Fibroblast of lung (primary cell): ENCODE data around the gene NME2. TPM values are rescaled to one million over a fixed set of nuclear protein-coding genes. Genes with fewer than 3 reads are reported as not detected.

Experiments used
- DNase-seq, 2 donors: peaks; one replicate each; pipeline versions ENCODE4 v3.0.0 to v3.0.0-alpha.2; 2010; ENCODE audit warnings: low read depth in 2 of 2
- H2AFZ ChIP-seq: 2 replicates; pipeline ENCODE4 v1.5.1; 2012; ENCODE audit warnings: low read length, control low read depth, inconsistent platforms
- H3K27ac ChIP-seq: 2 replicates; pipeline ENCODE4 v1.5.1; 2011; ENCODE audit warnings: low read length, control low read depth; ENCODE audit not compliant: insufficient read depth
- H3K27me3 ChIP-seq: 2 replicates; pipeline ENCODE4 v1.5.1; 2011; ENCODE audit warnings: mild to moderate bottlenecking, low read length; ENCODE audit not compliant: control insufficient read depth, insufficient read depth
- H3K36me3 ChIP-seq: 2 replicates; pipeline ENCODE4 v1.5.1; 2011; ENCODE audit warnings: low read length; ENCODE audit not compliant: control insufficient read depth, insufficient read depth
- H3K4me1 ChIP-seq: 2 replicates; pipeline ENCODE4 v1.5.1; 2011; ENCODE audit warnings: low read length; ENCODE audit not compliant: control insufficient read depth, insufficient read depth; ENCODE audit errors: extremely low read depth
- H3K4me2 ChIP-seq: 2 replicates; pipeline ENCODE4 v1.5.1; 2011; ENCODE audit warnings: low read length, control low read depth; ENCODE audit not compliant: insufficient read depth; ENCODE audit errors: extremely low read depth
- H3K4me3 ChIP-seq, 4 experiments: fragments of 200-600 bp in 1 of 4; sonication (generic) in 1 of 4; replicated peaks in 1 of 4; 2 replicates each; pipeline ENCODE4 v1.5.1; 2011 to 2016; ENCODE audit warnings: low read length in 4 of 4, low read depth in 3 of 4, mild to moderate bottlenecking in 3 of 4, control low read depth in 2 of 4, inconsistent platforms in 1 of 4, mixed read lengths in 1 of 4; ENCODE audit not compliant: insufficient read depth in 1 of 4; ENCODE audit errors: control extremely low read depth in 1 of 4
- H3K79me2 ChIP-seq: 2 replicates; pipeline ENCODE4 v1.5.1; 2012; ENCODE audit warnings: mild to moderate bottlenecking, low read length, inconsistent platforms; ENCODE audit not compliant: control insufficient read depth, insufficient read depth
- H3K9ac ChIP-seq: 2 replicates; pipeline ENCODE4 v1.5.1; 2011; ENCODE audit warnings: mild to moderate bottlenecking, low read length, control low read depth; ENCODE audit not compliant: insufficient read depth
- H3K9me3 ChIP-seq: 2 replicates; pipeline ENCODE4 v1.5.1; 2012; ENCODE audit warnings: low read depth, low read length; ENCODE audit not compliant: control insufficient read depth, insufficient read depth
- H4K20me1 ChIP-seq: 2 replicates; pipeline ENCODE4 v1.5.1; 2011; ENCODE audit warnings: low read length; ENCODE audit not compliant: control insufficient read depth, insufficient read depth; ENCODE audit errors: extremely low read depth
- EZH2 ChIP-seq: IDR thresholded peaks from 2 replicates; pipeline ENCODE4 v1.5.1; 2012; ENCODE audit warnings: low read length, control low read depth, mild to moderate bottlenecking; ENCODE audit errors: missing control alignments
- polyA plus RNA-seq, 2 donors: library from polyadenylated mRNA; depleted of rRNA in 1 of 2; stranded (reverse) in 1 of 2; unstranded in 1 of 2; fragments of >200 nt; gene quantifications; 2 replicates each; pipeline ENCODE4 v1.2.1, GENCODE V29; 2011 to 2012; ENCODE audit warnings: missing spikeins in 1 of 2
- total RNA-seq: library from RNA; depleted of rRNA; stranded (reverse); fragments of >200 nt; gene quantifications from 2 replicates; pipeline ENCODE4 v1.2.1, GENCODE V29; 2014
- TF ChIP-seq, protein P1 (sequence below), 2 donors: IDR thresholded peaks in 1 of 2; conservative IDR thresholded peaks in 1 of 2; 1 replicate in 1 of 2; 2 replicates in 1 of 2; pipeline ENCODE4 v1.5.1; 2011 to 2012; ENCODE audit warnings: low read length in 2 of 2, control low read depth in 1 of 2, inconsistent platforms in 1 of 2, low read depth in 1 of 2, mild to moderate bottlenecking in 1 of 2

Gene NME2
- total and polyA plus RNA-seq, 2 donors (not counting 1 experiment from before 2014, with no cell fraction given), result 605 to 799 TPM

DNA sequence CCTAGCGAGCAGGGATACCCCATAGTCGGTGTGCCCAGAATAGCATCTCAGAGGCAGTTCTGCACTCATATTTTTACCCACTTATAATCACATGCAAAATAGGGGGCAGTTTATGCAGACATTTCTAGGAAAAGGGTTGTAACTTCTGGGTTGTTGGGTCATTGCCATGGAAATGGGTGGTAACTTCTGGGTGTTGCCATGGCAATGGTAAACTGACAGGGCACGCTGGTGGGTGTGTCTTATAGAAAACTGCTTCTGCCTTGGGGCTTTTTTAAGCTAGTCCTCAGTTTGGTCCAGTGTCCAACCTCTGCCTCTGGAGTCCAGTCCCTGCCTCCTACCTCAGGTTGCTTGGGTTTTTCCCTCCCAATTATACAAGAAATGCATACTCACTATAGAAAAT is 38.1 kb upstream of the NME2 start:
- no peak overlapping the region for H3K9ac ChIP-seq
- no peak overlapping the region for H3K4me3 ChIP-seq
- no peak overlapping the region for H3K27ac ChIP-seq
- H4K20me1 ChIP-seq, result no peaks in the 10 kb centered on the region
- peak in 1 of 2 donors; percentile 28 for DNase-seq
- no peak overlapping the region for H3K4me2 ChIP-seq
- no peaks in the 10 kb centered on the region for H3K9me3 ChIP-seq
- no peaks in the 10 kb centered on the region for H3K27me3 ChIP-seq
- no peaks in the 10 kb centered on the region for H3K79me2 ChIP-seq
- TF ChIP-seq, protein P1, sequence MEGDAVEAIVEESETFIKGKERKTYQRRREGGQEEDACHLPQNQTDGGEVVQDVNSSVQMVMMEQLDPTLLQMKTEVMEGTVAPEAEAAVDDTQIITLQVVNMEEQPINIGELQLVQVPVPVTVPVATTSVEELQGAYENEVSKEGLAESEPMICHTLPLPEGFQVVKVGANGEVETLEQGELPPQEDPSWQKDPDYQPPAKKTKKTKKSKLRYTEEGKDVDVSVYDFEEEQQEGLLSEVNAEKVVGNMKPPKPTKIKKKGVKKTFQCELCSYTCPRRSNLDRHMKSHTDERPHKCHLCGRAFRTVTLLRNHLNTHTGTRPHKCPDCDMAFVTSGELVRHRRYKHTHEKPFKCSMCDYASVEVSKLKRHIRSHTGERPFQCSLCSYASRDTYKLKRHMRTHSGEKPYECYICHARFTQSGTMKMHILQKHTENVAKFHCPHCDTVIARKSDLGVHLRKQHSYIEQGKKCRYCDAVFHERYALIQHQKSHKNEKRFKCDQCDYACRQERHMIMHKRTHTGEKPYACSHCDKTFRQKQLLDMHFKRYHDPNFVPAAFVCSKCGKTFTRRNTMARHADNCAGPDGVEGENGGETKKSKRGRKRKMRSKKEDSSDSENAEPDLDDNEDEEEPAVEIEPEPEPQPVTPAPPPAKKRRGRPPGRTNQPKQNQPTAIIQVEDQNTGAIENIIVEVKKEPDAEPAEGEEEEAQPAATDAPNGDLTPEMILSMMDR (conservative IDR thresholded peaks at IDR 0.05 in 1 of 2, IDR thresholded peaks at IDR 0.05 in 1 of 2; ENCODE audit: low read depth in 1 of 2, low read length in 2 of 2), result no peak
- TF ChIP-seq EZH2, result no peak
- H3K4me1 ChIP-seq, result no peaks in the 10 kb centered on the region
- H2AFZ ChIP-seq, result no peak overlapping the region
- no peaks in the 10 kb centered on the region for H3K36me3 ChIP-seq

DNA sequence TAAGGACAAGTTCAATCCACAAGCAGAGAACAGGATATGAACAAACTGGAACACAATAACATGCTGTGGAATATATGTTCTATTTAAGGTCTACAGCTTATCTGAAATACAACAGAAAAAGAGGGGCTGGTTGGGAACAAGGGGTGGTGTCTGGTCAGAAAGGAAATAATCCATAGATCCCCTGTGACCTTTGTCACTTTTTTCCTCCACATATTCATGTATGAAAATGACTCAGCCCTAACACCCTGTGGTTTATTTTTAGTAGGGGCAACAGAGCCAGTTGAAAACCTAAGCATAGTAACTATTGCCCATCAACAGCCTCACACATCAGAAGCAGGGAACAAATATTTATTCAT is 33.3 kb upstream of the NME2 start:
- Histone ChIP-seq H3K9me3 (no peaks in the 10 kb centered on the region), H3K27me3 (no peaks in the 10 kb centered on the region), H3K36me3 (no peaks in the 10 kb centered on the region), H3K4me1 (no peaks in the 10 kb centered on the region), H3K4me2 (no peak overlapping the region), H3K79me2 (no peaks in the 10 kb centered on the region), H3K4me3 (no peak overlapping the region), H3K9ac (no peak overlapping the region), H2AFZ (no peak overlapping the region), H4K20me1 (no peaks in the 10 kb centered on the region), H3K27ac (no peak overlapping the region)
- peak in 1 of 2 donors; percentile 14 for DNase-seq
- no peak for TF ChIP-seq EZH2
- TF ChIP-seq, protein P1 (conservative IDR thresholded peaks at IDR 0.05 in 1 of 2, IDR thresholded peaks at IDR 0.05 in 1 of 2; ENCODE audit: low read depth in 1 of 2, low read length in 2 of 2), result no peak

DNA sequence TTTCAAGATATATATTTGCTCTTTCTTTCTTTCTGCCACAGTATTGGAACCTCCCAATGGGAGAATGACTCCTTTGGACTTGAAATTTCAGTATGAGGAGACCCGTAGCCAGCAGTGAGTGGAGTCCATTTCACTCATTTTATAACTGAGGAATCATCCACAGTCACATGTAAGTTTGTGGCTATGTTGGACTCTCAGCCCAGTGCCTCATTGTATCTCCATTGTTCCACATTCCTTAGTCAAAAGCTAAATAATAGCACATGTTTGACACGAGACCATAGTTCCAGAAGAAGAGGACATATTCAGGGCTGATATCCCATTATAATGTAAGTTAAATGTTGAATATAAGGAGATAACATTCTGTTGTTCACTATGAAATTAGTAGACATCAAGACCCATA is 32.8 kb upstream of the NME2 start:
- Histone ChIP-seq H3K4me2 (no peak overlapping the region), H3K79me2 (no peaks in the 10 kb centered on the region), H3K4me3 (no peak overlapping the region), H3K36me3 (no peaks in the 10 kb centered on the region), H3K27me3 (no peaks in the 10 kb centered on the region), H3K27ac (no peak overlapping the region), H4K20me1 (no peaks in the 10 kb centered on the region), H3K9me3 (no peaks in the 10 kb centered on the region), H3K9ac (no peak overlapping the region), H3K4me1 (no peaks in the 10 kb centered on the region), H2AFZ (no peak overlapping the region)
- TF ChIP-seq EZH2, result no peak
- TF ChIP-seq, protein P1 (conservative IDR thresholded peaks at IDR 0.05 in 1 of 2, IDR thresholded peaks at IDR 0.05 in 1 of 2; ENCODE audit: low read depth in 1 of 2, low read length in 2 of 2), result no peak
- peak in 1 of 2 donors; percentile 15 for DNase-seq
